Activated gamma-delta T cell (primary cell): Measurements from ENCODE around the gene MAGEA11.
"Not testable (repeated sequence)": the region's sequence is repeated elsewhere in the genome, so short reads cannot be mapped to it uniquely, and the experiment has no call there.

Source experiments
- DNase-seq: peaks from one replicate; lab custom pipeline; 2025; lab: John Stamatoyannopoulos, UW

Gene MAGEA11

GRCh38 chrX:149718757-149719156 is 6.9 kb downstream of the MAGEA11 start:
- no peak for DNase-seq

GRCh38 chrX:149720021-149720689 is 8.3 kb downstream of the MAGEA11 start:
- DNase-seq: no peak

- not testable (repeated sequence) for DNase-seq
Observed at GRCh38 chrX:149721241-149721640, 9.4 kb downstream of the MAGEA11 start.

GRCh38 chrX:149721778-149722177 is 9.9 kb downstream of the MAGEA11 start:
- no peak for DNase-seq

GRCh38 chrX:149723583-149724118 is 11.8 kb downstream of the MAGEA11 start:
- not testable (repeated sequence) for DNase-seq

- not testable (repeated sequence) for DNase-seq
Observed at GRCh38 chrX:149727308-149727707, 15.4 kb downstream of the MAGEA11 start.

GRCh38 chrX:149742269-149742668 is 30.4 kb downstream of the MAGEA11 start:
- not testable (repeated sequence) for DNase-seq

- not testable (repeated sequence) for DNase-seq
Observed at GRCh38 chrX:149746390-149747007, 34.6 kb downstream of the MAGEA11 start.

- DNase-seq: no peak
Observed at GRCh38 chrX:149757206-149758067, 45.6 kb downstream of the MAGEA11 start.

GRCh38 chrX:149758068-149758714 is 46.3 kb downstream of the MAGEA11 start:
- no peak for DNase-seq

- not testable (repeated sequence) for DNase-seq
Observed at GRCh38 chrX:149758715-149759078, 46.8 kb downstream of the MAGEA11 start.

- DNase-seq: no peak
Observed at GRCh38 chrX:149759824-149760223, 48.0 kb downstream of the MAGEA11 start.

GRCh38 chrX:149760965-149761364 is 49.1 kb downstream of the MAGEA11 start:
- DNase-seq: no peak

GRCh38 chrX:149761858-149762674 is 50.2 kb downstream of the MAGEA11 start:
- DNase-seq: not testable (repeated sequence)

GRCh38 chrX:149762696-149763614 is 51.1 kb downstream of the MAGEA11 start:
- no peak for DNase-seq
